NK-92 (cell line): ENCODE results near the gene DHCR24.

Source experiments
- DNase-seq: peaks from one replicate; lab custom pipeline; 2025; ENCODE audit not compliant: unreplicated experiment; lab: John Stamatoyannopoulos, UW

Gene DHCR24

GRCh38 chr1:54865238-54866073 lies 21.5 kb downstream of the DHCR24 start:
- no peak for DNase-seq

- no peak for DNase-seq
Observed at GRCh38 chr1:54864460-54865208, 22.4 kb downstream of the DHCR24 start.

GRCh38 chr1:54863267-54863665 lies 23.7 kb downstream of the DHCR24 start:
- DNase-seq = no peak

GRCh38 chr1:54861070-54861761 lies 25.8 kb downstream of the DHCR24 start:
- DNase-seq = no peak

GRCh38 chr1:54859700-54860391 lies 27.1 kb downstream of the DHCR24 start:
- DNase-seq = no peak

GRCh38 chr1:54857746-54858561 lies 29.0 kb downstream of the DHCR24 start:
- DNase-seq = no peak

GRCh38 chr1:54857141-54857540 lies 29.9 kb downstream of the DHCR24 start:
- no peak for DNase-seq

GRCh38 chr1:54854381-54855020 lies 32.5 kb downstream of the DHCR24 start:
- DNase-seq = no peak

- DNase-seq = no peak
Observed at GRCh38 chr1:54853793-54854370, 33.1 kb downstream of the DHCR24 start.

- no peak for DNase-seq
Observed at GRCh38 chr1:54853096-54853792, 33.8 kb downstream of the DHCR24 start.

GRCh38 chr1:54851936-54852524 lies 35.0 kb downstream of the DHCR24 start:
- no peak for DNase-seq

GRCh38 chr1:54851406-54851805 lies 35.6 kb downstream of the DHCR24 start:
- no peak for DNase-seq

- no peak for DNase-seq
Observed at GRCh38 chr1:54850737-54851136, 36.3 kb downstream of the DHCR24 start.

GRCh38 chr1:54850069-54850730 lies 36.8 kb downstream of the DHCR24 start:
- DNase-seq = no peak

GRCh38 chr1:54849219-54850068 lies 37.6 kb downstream of the DHCR24 start:
- no peak for DNase-seq

GRCh38 chr1:54848134-54848948 lies 38.7 kb downstream of the DHCR24 start:
- DNase-seq = no peak
